Measurements from ENCODE around the gene KCNIP4.

The KCNIP4 gene

DNA sequence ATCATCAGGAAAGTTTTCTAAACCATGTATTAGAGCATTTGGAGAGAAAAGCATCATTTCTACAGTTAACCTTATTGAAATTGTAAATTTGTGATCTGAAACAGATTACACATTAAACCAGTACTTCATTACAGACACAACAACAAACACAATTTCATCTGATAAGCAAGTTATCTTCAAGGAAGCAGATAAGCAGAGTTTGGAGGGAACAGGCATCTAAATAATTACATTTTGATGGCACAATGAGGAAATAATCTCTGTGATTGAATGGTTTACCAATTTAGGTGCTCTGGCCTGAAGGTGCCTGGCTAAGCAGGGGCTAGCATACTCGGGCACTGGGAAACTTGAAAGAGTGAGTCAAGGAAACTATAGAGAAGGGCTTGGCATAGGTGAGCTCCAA lies 628.5 kb downstream of the KCNIP4 start:
- no peak for FAIRE-seq

DNA sequence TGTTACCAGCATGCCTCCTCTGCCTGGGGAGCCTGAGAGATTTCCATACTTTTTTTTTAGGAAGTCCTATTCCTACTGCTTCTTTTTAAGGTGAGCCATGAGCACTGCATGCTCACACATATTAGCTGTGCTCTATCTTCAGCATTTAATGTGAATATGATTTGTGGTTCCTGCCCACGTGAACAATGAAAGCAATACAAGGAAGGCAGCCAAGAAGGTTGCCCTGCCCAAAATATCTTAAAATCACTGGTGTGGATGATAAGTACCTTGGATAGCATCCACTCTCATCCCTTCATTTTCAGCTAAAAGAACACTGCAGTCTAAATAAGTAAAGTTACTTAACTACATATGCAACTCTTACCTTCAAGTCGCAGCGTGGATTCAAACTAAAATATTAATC lies 640.9 kb downstream of the KCNIP4 start:
- FAIRE-seq: no peak

GRCh38 chr4:21304540-21304887 lies 644.1 kb downstream of the KCNIP4 start:
- FAIRE-seq: no peak

DNA sequence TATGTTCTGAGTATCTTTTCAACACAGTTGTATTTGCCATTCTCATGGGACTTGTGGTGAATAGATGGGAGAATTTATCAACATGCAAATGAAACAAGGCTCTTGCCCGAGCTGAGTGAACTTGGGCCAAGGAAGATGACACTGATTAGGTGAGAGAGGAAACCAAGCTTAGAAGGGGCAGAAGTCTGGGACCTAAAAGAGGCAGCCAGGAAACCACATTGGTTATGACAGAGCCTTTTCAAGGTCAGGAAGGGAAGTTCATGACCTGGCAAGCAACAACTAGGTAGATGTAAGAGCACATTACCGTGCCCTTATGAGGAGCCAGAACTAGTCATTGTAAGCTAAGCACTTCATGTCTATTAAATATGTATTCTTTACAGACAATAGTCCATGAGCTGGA lies 658.0 kb downstream of the KCNIP4 start:
- FAIRE-seq: no peak

GRCh38 chr4:21276046-21276445 lies 672.5 kb downstream of the KCNIP4 start:
- no peak for FAIRE-seq

DNA sequence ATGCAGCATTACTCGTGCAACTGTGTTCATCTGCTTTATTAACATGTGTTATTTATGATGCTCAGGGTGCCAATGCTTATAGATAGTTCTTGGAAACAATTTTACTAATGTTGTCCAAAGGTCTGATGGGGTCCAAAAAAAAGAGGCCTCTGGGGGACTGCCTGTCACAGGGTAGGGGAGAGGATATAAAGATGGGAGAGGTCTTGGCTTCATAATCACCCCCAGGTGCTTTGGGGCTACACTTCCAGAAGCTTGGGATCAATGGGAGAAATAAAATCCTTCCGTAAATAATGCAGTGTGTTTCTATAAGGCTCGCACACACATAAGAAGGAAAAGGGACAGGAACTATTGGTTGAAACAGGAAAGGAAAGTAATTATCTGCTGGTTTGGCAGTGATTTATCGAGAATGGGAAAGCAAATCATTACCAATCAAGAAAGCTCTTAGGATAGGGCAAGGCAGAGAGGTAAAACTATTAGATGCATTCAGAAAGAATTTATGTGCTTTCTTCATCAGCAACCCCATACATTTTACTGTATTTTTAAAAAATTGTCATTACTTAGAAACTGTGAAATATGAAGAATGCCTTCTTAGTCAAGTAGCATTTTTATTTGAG lies 677.0 kb downstream of the KCNIP4 start:
- no peak for FAIRE-seq

DNA sequence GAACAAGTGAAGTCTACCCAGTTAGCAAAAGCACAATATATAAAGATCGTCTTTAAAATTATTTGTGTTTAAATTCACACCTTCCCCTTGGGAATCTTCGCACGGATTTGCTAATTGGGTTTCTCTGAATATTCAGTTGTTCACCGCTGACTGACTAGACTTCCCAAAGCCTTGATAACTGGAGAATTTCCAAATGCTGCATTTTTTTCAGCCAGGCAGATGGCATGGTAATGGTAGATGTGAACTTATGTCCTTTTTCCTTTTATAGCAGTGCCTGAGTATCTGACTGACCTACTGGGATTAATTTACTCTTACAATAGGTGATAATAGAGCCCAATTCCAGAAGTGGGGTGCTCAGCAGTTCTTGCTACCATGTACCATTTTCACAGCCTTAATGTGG lies 700.2 kb downstream of the KCNIP4 start:
- FAIRE-seq: no peak

DNA sequence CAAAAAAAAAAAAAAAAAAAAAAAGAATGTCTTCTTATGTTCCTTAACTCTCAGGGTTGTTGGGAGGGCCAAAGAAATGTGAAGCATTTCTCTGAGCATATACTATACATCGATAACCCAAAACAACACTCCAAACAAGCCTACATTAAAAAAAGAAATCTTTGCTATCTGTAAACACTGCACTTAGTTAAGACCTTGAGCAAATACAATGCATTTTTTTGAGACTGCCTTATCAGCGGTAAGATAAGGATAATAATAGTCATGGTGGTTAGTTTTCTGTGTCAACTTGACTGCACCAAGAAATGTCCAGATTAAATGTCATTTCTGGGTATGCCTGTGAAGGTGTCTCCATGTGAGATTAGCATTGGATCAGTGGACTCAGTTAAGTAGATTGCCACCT lies 706.4 kb downstream of the KCNIP4 start:
- no peak for FAIRE-seq

DNA sequence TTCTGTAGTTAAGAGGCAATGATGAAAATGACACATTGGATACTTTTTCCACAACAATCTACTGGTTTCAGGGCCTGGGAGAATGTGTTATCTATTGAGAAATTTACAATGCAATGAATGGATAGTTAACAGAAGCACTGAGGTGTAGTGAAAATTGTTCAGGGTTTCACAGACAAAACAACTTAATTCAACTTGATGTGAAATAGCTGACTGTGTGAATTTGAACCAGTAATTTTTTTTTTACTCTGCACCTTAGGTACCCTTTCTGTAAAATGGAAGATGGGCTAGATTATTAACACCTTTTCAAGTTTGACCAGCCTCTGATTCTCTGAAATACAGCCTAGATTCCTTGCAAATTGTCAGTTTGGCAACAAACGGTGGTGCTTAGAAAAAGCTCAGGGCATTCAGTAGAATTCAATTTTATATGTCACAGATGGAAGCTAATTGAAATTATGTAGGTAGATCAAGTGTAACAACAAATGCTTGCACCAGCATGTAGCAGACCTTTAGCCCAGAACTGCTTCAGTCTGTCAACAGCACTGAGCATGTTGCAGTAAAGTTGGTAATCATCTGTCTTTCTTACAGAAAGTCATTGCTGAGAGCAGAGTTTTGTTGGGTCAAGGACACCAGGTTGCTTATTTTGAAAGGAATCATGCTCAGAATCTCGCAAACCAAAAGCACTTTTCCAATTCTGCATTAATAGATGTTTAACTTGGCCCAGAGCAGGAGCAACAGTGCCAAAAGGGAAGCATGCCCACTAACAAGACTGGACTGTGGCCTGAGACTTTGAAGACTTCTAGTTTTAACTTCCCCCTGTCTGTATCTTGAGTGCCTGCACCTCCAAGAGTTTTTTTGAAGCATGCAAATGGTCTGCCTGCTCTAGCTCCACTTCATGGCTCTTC lies 721.7 kb downstream of the KCNIP4 start:
- FAIRE-seq: no peak

GRCh38 chr4:21211846-21212245 lies 736.7 kb downstream of the KCNIP4 start:
- no peak for FAIRE-seq

DNA sequence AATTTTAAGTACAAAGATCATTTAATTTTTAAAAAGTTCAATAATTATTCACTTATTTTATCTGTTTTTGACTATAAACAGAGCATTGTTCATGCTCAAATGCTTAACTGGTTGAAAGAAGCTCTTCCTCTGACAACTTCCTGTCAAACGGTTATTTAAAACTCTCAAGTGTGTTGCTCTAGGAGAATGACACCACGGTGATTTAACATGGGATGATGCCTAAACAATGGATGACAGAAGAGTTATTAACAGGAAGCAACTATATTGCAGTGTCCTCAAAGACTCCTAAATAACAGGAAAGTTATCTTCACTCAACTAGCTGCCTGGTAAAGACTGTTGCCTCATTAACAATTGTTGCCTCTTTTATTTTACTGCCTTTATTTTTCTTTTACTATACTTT lies 738.7 kb downstream of the KCNIP4 start:
- FAIRE-seq: no peak

DNA sequence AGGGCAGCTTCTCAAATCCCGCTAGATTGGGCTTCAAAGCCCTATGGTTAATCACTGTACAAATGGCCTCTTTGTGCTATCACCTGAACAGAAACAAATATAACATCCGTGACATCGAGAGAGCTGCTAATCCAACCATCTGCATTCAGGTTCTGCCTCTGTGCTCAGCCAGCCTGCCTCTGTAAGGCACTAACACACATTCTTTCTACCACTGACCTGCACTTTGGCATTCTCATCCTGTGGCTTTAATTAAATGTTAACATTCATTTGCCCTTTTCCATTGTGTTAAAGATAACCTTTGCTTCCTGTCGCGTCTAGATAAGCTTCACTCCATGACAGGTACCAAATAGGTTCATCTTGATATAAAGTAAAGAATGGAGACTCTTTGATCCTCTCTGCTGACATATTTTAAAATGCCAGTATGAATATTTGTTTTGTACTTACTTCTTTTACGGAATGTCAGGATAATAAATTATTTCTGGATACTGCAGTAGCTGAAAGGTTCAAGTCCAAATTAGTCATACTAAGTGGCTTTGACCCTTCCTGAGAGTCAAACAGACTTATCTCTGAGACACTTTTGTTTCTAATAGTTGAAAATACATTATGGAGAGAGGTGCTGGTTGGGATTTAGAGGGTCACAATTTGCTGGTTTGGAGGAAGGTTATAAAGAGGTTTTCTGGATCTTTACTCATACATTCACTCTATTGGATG lies 742.6 kb downstream of the KCNIP4 start:
- FAIRE-seq: no peak

- no peak for FAIRE-seq
These were observed 745.2 kb downstream of the KCNIP4 start for GRCh38 chr4:21203416-21203815.

DNA sequence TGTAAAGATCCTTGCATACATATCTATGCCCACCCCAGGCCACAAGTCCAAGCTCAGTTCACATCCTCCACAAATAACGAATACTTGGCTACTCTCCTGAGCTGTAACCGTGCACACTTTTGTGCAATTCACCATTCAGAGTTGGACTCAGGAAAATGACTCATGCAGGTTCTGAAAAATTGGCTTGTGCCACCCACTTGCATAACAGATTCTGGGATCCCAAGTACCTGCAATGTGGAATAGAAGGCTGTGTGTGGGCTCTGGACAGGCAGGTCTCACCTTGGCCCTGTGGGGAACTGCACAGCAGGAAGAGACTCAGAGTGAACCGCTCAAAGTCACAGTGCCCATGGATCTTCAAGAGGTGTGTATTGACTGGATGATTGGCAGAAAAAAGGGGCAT lies 745.6 kb downstream of the KCNIP4 start:
- FAIRE-seq: no peak

GRCh38 chr4:21198683-21199082 lies 749.9 kb downstream of the KCNIP4 start:
- no peak for FAIRE-seq

GRCh38 chr4:21195682-21196081 lies 752.9 kb downstream of the KCNIP4 start:
- no peak for FAIRE-seq

DNA sequence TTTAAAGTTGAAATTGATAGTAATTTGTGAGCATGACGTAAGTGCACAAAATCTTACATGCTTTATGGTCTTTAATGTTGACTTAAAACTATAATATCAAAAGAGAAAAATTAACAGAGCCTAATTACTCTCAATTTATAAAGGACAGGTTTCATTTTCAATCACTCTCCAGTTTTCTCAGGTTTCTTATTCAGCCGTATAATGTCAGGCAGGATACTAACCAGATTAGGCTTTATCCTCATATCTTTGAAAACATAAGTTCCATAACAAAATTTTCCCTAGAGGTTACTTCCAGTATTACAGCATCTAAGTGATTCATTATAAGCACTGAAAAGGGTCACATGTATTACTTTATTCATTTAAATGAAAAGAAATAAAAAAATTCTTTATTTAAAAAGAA lies 756.2 kb downstream of the KCNIP4 start:
- FAIRE-seq: no peak

DNA sequence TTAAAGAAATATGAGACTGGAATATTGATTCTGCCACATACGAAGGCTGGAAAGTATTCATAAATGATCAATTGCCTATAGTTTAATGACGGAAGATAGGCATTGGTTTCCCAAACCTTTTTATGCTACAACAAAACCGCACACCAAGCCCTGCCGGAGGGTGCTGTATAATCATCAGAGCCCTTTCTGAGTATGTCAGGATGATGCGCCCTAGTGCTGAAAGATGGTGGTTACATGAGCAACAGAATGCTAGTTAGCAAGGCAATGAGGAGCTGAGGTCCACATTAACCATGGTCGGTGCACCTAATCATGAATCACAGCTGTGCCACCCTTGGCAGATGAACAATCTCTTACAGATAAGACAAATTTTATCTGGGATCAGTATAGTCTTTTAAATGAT lies 757.3 kb downstream of the KCNIP4 start:
- FAIRE-seq: no peak

GRCh38 chr4:21184788-21185187 lies 763.8 kb downstream of the KCNIP4 start:
- FAIRE-seq: no peak

DNA sequence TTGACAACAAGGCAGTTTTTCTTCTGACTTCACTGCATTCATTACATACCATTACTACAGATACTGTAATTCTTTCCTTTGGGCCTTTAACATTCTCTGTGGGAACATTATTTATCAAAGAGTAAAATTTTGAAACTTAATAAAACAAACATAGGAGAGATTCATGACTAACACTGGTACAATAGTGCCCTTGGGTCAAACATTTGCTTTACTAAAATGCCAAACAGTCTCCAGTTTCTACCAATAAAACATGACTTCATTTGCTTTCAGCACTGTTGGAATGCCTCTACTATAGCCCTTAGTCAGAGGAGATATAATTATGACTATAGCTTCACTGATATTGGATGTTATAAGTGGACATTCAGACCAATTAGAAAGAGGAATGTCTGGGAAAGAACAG lies 766.9 kb downstream of the KCNIP4 start:
- FAIRE-seq: no peak

DNA sequence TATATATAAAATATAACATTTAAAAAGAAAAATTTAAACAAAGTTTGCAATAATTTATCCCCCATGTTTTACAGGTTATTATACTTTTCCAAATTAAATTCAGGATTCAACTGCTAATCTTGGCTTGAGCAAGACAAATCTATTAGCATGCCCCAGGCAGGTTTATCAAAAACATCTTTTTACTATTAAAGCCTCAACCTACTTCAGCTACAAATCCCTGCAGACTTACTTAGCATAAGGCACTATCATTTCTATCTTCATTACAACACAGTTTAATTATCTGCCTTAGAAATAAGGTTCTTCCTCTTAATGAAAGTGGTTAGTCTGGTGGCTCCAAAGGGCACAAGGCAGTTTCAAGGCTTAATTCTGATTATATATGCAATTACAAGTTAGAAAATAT lies 770.7 kb downstream of the KCNIP4 start:
- no peak for FAIRE-seq

- no peak for FAIRE-seq
These were observed 771.5 kb downstream of the KCNIP4 start for GRCh38 chr4:21177092-21177491.

DNA sequence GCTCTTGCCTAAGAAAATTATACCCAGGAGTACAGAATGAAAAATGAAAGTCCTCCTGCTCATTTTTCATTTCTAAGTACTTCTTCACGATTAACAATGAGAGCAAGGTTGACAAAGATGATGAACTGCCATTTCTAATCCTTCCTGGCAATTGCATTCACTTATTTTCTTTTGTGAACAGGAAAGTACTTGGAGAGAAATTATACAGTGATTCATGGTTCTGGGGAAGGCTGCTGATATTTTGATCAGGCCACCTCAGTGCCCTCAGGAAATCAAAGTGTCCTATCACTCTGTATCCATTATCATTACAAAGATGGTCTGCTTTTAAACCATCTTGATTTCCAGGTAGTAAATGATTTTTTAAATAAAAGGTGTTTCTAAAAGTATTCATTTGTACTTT lies 780.9 kb downstream of the KCNIP4 start:
- FAIRE-seq: no peak

DNA sequence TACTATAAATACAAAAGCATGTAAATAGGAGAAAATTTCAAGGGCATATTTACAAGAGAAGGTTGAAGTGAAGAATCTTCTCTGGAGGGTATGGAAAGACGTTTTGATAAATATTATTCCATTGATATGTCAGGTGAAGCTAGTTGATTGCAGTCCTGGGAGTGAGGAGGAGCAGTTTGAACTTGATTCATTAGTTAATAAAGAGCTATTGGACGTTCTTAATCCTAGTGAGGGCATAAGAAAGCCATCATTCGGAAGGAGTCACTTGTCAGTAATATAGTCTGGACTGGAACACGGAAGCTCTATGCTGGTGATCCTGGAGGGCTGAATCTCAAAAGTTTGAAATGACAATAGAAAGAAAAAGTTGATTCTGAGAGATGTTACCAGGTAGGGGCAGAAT lies 793.2 kb downstream of the KCNIP4 start:
- FAIRE-seq: no peak
